ENCODE results near the gene MSTO1.
"Not testable (repeated sequence)": the region's sequence is repeated elsewhere in the genome, so short reads cannot be mapped to it uniquely, and the experiment has no call there.

MSTO1 gene

DNA sequence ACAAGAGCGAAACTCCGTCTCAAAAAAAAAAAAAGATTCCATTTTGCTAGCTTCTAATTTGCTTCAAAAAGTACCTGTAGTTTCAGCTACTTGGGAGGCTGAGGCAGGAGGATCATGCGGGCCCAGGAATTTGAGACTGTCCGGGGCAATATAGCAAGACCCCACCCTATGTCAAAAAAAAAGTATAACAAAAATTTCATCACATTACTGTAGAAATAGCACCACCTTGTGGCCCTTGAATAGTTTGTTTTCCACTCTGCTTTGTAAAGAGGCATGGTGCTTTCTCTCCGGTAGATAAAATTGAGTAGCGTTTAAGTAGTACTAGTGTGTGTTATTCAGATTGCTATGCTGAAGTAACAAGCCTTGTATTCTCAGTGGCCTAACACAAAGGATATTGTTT is 18.2 kb upstream of the MSTO1 start:
- H3K4me3 ChIP-seq (ENCODE audit: low read depth, low read length): no peak overlapping the region
- TF ChIP-seq, protein P1, sequence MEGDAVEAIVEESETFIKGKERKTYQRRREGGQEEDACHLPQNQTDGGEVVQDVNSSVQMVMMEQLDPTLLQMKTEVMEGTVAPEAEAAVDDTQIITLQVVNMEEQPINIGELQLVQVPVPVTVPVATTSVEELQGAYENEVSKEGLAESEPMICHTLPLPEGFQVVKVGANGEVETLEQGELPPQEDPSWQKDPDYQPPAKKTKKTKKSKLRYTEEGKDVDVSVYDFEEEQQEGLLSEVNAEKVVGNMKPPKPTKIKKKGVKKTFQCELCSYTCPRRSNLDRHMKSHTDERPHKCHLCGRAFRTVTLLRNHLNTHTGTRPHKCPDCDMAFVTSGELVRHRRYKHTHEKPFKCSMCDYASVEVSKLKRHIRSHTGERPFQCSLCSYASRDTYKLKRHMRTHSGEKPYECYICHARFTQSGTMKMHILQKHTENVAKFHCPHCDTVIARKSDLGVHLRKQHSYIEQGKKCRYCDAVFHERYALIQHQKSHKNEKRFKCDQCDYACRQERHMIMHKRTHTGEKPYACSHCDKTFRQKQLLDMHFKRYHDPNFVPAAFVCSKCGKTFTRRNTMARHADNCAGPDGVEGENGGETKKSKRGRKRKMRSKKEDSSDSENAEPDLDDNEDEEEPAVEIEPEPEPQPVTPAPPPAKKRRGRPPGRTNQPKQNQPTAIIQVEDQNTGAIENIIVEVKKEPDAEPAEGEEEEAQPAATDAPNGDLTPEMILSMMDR (IDR thresholded peaks at IDR 0.05; ENCODE audit: borderline replicate concordance, insufficient read depth, low read depth, low read length): 0 out of 2 replicates have a peak, but pooled peaks have one; percentile 15

DNA sequence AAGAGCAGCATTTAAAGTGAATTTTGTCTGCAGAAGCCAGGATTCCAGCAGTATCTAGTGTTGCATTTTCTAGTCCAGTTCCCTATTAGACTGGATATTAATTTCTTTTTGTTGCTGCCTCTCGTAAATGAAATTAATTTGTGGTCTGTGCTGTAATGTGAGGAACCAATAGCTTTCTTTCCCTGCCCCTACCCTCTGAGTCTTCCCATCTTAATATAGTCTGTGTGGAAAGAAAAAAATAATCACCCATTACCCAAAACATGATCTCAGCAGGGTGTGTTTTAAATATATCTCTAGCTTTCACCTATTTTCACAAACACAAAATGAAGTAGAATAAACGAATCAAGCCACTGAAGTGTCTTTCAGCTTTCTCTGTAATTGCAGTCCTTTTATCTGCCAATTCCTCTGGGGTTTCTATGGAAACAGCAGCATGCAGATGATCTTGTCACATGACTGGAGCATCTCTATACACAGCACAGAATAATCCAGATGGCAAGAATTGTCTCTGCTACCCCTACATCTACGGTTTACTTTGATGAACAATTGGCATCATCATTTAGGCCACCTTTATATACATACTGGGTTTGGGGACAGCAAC is 14.0 kb upstream of the MSTO1 start:
- not testable (repeated sequence) for H3K4me3 ChIP-seq (ENCODE audit: low read depth, low read length)

DNA sequence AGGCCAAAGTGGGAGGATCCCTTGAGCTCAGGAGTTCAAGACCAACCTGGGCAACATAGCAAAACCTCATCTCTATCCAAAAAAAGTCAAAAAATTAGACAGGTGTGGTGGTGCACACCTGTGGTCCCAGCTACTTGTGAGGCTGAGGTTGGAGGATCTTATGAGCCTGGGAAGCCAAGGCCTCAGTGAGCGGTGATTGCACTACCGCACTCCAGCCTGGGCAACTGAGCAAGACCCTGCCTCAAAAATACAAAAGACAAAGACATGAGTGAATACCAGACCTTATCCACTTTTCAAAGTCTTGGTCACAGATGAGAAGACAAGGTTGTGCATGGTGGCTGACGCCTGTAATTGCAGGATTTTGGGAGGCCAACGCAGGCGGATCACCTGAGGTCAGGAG is 13.2 kb upstream of the MSTO1 start:
- no peak overlapping the region for H3K4me3 ChIP-seq (ENCODE audit: low read depth, low read length)
- TF ChIP-seq, protein P1 (IDR thresholded peaks at IDR 0.05; ENCODE audit: borderline replicate concordance, insufficient read depth, low read depth, low read length): no peak

DNA sequence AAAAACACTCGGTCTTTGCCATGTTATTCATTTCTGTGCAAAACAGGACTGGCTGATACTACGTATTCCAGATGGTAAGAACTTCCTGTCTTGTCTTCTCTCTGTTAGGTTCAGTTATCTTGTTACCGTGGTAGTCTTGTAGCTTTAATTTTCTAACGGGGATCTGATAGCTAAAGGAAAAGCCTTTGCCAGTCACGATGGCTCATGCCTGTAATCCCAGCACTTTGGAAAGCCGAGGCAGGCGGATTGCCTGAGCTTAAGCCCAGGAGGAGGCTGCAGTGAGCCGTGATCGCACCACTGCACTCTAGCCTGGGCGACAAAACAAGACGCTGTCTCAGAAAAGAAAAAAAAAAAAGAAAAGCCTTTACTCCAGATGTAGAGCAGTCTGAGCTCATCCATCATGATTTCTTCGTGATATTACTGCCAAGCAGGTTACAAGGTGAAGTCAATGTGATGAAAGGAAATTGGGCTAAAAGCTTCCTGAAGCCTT is 11.1 kb upstream of the MSTO1 start:
- TF ChIP-seq, protein P1 (IDR thresholded peaks at IDR 0.05; ENCODE audit: borderline replicate concordance, insufficient read depth, low read depth, low read length): no peak
- H3K4me3 ChIP-seq (ENCODE audit: low read depth, low read length): no peak overlapping the region

DNA sequence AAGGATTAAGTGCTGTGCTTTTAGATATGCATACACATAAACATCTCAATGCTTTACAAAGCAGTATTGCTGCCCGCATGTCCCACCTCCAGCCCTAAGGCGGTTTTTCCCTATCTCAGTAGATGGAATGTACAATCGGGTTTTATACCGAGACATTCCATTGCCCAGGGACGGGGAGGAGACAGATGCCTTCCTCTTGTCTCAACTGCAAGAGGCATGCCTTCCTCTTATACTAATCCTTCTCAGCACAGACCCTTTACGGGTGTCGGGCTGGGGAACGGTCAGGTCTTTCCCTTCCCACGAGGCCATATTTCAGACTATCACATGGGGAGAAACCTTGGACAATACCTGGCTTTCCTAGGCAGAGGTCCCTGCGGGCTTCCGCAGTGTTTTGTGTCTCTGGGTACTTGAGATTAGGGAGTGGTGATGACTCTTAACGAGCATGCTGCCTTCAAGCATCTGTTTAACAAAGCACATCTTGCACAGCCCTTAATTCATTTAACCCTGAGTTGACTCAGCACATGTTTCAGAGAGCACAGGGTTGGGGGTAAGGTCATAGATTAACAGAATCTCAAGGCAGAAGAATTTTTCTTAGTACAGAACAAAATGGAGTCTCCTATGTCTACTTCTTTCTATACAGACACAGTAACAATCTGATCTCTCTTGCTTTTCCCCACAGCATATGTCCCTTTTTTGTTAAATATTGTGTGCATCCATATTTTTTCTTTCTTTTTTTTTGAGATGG is 10.0 kb upstream of the MSTO1 start:
- not testable (repeated sequence) for H3K4me3 ChIP-seq (ENCODE audit: low read depth, low read length)

DNA sequence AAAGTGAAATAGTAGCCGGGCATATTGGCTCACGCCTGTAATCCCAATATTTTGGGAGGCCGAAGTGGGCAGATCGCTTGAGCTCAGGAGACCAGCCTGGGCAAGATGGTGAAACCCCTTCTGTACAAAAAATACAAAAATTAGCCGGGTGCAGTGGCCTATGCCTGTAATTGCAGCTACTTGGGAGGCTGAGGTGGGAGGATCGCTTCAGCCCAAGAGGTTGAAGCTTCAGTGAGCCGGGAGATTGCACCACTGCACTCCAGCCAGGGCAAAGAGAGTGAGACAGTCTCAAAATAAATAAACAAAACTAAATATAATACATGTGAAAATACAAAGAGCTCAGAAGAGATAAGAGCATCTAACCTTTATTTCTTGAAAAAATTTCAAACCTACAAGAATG is 2.3 kb upstream of the MSTO1 start:
- TF ChIP-seq, protein P1 (IDR thresholded peaks at IDR 0.05; ENCODE audit: borderline replicate concordance, insufficient read depth, low read depth, low read length): no peak
- no peak overlapping the region for H3K4me3 ChIP-seq (ENCODE audit: low read depth, low read length)

DNA sequence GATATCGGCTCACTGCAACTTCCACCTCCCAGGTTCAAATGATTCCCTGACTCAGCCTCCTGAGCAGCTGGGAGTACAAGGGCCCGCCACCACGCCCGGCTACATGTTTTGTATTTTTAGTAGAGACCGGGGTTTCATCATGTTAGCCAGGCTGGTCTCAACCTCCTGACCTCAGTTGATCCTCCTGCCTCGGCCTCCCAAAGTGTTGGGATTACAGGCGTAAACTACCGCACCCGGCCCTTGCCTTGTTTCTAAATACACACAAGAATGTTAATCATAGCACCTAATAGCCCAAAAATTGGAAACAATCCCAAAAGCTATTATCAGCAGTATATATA is 1.2 kb upstream of the MSTO1 start:
- no peak overlapping the region for H3K4me3 ChIP-seq (ENCODE audit: low read depth, low read length)
- TF ChIP-seq, protein P1 (IDR thresholded peaks at IDR 0.05; ENCODE audit: borderline replicate concordance, insufficient read depth, low read depth, low read length): no peak

DNA sequence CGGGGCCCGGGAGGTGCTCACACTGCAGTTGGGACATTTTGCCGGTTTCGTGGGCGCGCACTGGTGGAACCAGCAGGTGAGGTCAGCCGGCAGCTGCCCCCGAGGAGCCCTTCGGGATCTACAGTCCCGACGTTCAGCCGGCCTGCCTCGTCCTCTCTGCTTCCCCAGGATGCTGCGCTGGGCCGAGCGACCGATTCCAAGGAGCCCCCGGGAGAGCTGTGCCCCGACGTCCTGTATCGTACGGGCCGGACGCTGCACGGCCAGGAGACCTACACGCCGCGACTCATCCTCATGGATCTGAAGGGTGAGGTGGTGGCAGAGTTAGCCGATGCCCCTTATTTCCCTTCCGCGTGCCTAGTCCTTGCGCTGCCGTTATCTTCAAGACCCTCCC is 234 bp downstream of the MSTO1 start:
- H3K4me3 ChIP-seq (ENCODE audit: low read depth, low read length): peak overlapping the region; percentile 46

DNA sequence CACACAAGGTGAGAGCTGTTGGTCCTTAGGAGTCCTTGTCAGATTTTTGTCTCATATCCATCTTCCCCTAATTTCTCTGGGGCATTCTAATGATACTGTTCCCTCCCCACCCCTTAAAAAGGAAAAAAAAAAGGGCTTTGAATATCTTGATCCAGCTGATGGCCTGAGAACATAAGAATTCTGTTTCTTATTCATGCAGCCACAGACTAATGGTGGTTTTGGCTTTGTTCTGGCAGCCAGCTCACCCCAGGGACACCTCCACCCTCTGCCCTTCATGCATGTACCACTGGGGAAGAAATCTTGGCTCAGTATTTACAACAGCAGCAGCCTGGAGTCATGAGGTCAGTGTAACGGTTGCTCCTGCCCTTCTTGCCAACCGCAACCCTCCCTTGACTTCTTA is 3.2 kb downstream of the MSTO1 start:
- not testable (repeated sequence) for H3K4me3 ChIP-seq (ENCODE audit: low read depth, low read length)
